Measurements from ENCODE around the gene GRHL1. TPM values are rescaled to one million over a fixed set of nuclear protein-coding genes. Genes with fewer than 3 reads are reported as not detected.

Gene GRHL1
- total RNA-seq, 6 experiments from 2014 or later: 0.46 to 0.76 (median 0.59) TPM

DNA sequence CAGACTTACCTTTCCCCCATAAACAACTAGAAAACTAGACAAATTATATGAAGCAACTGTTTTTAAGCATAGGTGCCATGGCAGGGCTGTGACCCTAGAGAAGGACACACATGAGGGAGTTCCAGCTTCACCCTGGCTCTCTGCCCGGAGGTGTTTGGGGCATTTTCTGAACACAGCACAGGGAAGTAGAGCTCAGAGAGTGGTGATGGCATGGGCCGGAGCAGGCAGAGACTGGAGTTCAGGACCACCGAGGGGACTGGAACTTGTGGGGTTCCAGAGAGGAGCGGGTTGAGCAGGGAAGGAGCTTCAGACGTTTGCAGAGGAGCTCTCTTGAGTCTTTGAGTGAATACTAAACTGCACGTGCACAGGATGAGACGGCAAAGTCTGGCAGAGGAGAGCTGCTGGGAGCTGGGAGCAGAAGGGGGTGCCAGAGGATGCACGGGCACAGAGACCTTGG, 65.3 kb downstream of the GRHL1 start:
- no peak overlapping the region for H3K27ac Mint-ChIP-seq
- no peaks in the 10 kb centered on the region for H3K4me1 Mint-ChIP-seq (ENCODE audit: low read depth)
- DNase-seq: no peak
- no peaks in the 10 kb centered on the region for H3K36me3 Mint-ChIP-seq (ENCODE audit: low read depth)
- no peak overlapping the region for H3K4me3 Mint-ChIP-seq
- peaks cover 18% of the 10 kb centered on the region for H3K27me3 Mint-ChIP-seq (ENCODE audit: insufficient read depth)
- no peaks in the 10 kb centered on the region; the same call in 1 of the 2 replicates for H3K9me3 Mint-ChIP-seq
- TF ChIP-seq, protein P1, sequence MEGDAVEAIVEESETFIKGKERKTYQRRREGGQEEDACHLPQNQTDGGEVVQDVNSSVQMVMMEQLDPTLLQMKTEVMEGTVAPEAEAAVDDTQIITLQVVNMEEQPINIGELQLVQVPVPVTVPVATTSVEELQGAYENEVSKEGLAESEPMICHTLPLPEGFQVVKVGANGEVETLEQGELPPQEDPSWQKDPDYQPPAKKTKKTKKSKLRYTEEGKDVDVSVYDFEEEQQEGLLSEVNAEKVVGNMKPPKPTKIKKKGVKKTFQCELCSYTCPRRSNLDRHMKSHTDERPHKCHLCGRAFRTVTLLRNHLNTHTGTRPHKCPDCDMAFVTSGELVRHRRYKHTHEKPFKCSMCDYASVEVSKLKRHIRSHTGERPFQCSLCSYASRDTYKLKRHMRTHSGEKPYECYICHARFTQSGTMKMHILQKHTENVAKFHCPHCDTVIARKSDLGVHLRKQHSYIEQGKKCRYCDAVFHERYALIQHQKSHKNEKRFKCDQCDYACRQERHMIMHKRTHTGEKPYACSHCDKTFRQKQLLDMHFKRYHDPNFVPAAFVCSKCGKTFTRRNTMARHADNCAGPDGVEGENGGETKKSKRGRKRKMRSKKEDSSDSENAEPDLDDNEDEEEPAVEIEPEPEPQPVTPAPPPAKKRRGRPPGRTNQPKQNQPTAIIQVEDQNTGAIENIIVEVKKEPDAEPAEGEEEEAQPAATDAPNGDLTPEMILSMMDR (IDR thresholded peaks at IDR 0.05): no peak

DNA sequence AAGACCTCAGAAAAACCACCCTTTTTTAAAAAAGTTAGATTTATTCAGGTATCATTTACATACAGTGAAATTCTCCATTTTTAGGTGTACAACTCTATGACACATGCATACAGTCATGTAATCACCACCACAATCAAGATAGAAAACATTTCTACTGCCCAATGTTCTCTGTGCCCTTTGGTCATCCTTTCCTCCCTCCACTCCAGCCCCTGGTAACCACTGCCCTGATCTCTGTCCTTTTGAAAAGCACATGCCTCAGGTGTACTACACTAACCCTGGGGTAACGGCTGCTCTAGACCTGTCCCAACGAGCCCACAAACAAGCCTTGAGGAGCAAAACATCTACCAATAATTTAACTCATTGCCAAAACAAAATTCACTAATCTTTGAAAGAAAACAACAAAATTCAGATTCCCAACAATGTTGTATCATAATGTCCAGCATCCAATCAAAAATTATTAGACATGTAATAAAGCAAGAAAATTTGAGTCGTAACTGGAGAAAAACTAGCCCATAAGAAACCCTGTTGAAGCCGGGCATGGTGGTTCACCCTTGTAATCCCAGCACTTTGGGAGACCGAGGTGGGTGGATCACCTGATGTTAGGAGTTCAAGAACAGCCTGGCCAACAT, 65.9 kb downstream of the GRHL1 start:
- no peak for DNase-seq
- TF ChIP-seq, protein P1 (IDR thresholded peaks at IDR 0.05): no peak
- H3K36me3 Mint-ChIP-seq (ENCODE audit: low read depth): no peaks in the 10 kb centered on the region
- no peak overlapping the region for H3K4me3 Mint-ChIP-seq
- H3K27me3 Mint-ChIP-seq (ENCODE audit: insufficient read depth): peaks cover 18% of the 10 kb centered on the region
- H3K9me3 Mint-ChIP-seq: no peaks in the 10 kb centered on the region; the same call in 1 of the 2 replicates
- no peaks in the 10 kb centered on the region for H3K4me1 Mint-ChIP-seq (ENCODE audit: low read depth)
- no peak overlapping the region for H3K27ac Mint-ChIP-seq

DNA sequence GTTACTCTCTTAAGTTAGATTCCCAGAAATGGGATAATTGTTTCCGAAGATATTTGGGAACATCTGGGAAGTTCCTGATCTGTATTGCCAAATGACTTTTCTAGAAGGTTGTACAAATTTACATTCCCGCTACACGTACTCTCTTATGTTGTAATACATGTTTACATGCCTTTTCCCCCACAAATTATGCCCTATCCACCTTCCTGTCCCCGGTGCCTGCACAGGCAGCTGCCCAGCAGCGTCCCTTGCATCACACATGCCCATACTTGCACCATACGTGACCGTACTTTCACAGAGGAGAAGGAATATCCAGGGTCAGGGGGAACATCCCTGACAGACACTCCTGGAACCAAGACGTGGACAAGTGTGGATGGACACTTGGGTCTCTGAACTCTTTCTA, 67.7 kb downstream of the GRHL1 start:
- TF ChIP-seq, protein P1 (IDR thresholded peaks at IDR 0.05): no peak
- DNase-seq: no peak

DNA sequence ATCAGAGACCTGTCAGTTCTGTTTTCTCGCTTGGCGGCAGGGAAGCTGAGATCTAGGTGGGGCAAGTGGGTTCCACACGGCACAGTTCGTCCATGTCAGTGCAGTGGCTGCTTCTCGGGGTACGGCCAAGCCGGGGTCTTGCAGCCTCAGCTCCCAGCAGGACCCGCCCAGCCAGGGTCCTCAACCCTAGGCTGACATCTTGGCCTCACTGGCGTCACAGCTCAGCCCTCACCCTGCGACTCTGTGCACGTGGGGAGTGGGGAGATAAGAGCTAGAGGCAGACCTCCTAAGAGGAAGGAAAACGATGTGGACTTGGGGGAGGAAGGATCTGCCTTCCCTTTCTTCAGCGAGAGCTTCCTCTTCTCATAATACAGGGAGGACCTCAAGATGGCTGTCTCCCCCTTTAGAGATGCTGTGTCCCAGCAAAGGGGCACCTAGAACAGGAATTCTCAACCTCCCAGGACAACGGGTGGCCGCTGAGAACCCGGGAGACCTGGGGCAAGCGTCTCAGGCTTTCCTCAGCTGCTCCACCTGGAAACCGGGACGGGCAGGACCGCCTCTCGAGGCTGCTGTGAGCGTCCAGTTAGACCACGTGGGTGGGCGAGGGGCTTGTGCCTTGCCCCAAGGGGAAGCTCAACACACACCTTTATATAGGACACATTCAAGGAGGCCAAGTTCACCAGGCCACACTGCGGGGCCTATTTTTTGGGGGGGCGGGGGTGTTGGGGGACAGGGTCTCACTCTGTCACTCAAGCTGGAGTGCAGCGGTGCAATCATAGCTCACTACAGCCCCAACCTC, 68.3 kb downstream of the GRHL1 start:
- TF ChIP-seq, protein P1 (IDR thresholded peaks at IDR 0.05): no peak
- Mint-ChIP-seq H3K27ac (no peak overlapping the region), H3K4me3 (no peak overlapping the region), H3K9me3 (no peaks in the 10 kb centered on the region; the same call in 1 of the 2 replicates), H3K4me1 (ENCODE audit: low read depth) (no peaks in the 10 kb centered on the region), H3K36me3 (ENCODE audit: low read depth) (no peaks in the 10 kb centered on the region), H3K27me3 (ENCODE audit: insufficient read depth) (peaks cover 21% of the 10 kb centered on the region)
- no peak for DNase-seq

More for the DNA sequence above, 67.7 kb downstream of the GRHL1 start:
- no peak overlapping the region for H3K4me3 Mint-ChIP-seq
- H3K27me3 Mint-ChIP-seq (ENCODE audit: insufficient read depth): peaks cover 19% of the 10 kb centered on the region
- H3K36me3 Mint-ChIP-seq (ENCODE audit: low read depth): no peaks in the 10 kb centered on the region
- no peak overlapping the region for H3K27ac Mint-ChIP-seq
- H3K4me1 Mint-ChIP-seq (ENCODE audit: low read depth): no peaks in the 10 kb centered on the region
- H3K9me3 Mint-ChIP-seq: no peaks in the 10 kb centered on the region; the same call in 1 of the 2 replicates

DNA sequence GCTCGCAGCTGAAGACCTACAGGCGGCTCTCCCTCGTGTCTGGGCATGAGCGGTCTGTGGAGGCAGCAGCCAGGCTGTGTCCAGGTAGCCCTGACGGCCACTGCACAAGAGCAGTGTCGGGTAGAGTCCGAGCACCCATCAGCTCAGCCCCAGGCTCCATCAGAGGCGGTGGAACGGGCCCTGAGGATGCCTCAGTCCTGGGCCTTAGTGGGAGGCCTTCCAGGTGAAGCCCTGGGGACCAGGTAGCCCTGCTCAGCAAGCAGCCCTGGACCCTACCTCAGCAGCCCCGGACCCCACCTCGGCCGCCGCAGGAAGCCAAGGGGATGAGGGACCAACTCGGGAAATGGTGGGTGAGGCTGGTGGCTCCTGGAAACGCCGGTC, 70.5 kb downstream of the GRHL1 start:
- no peak for DNase-seq
- Mint-ChIP-seq H3K9me3 (no peaks in the 10 kb centered on the region; the same call in 1 of the 2 replicates), H3K4me3 (no peak overlapping the region), H3K27ac (no peak overlapping the region), H3K4me1 (ENCODE audit: low read depth) (no peaks in the 10 kb centered on the region), H3K27me3 (ENCODE audit: insufficient read depth) (peaks cover 21% of the 10 kb centered on the region), H3K36me3 (ENCODE audit: low read depth) (no peaks in the 10 kb centered on the region)
- TF ChIP-seq, protein P1 (IDR thresholded peaks at IDR 0.05): no peak

Measured in HFFc6 (cell line).